ENCODE measurements around the gene OGFOD3. TPM values are rescaled to one million over a fixed set of nuclear protein-coding genes. Genes with fewer than 3 reads are reported as not detected.

Gene OGFOD3
- total and polyA plus RNA-seq, 2 donors (not counting 3 experiments of a cell fraction or from before 2014, with no cell fraction given): 31.7 to 34.8 TPM

- H3K9me1 ChIP-seq (replicated peaks; ENCODE audit: control insufficient read depth, extremely low read depth, insufficient read depth, low read length): no peaks in the 10 kb centered on the region
- H3K79me2 ChIP-seq (ENCODE audit: control insufficient read depth, insufficient read depth, low read length): no peaks in the 10 kb centered on the region
- no peak for DNase-seq (ENCODE audit: low read depth, low spot score)
- H3K9me3 ChIP-seq (replicated peaks; ENCODE audit: control insufficient read depth, insufficient read depth, low read length): no peaks in the 10 kb centered on the region
- H3K4me3 ChIP-seq (replicated peaks in 1 of 3; ENCODE audit: insufficient read depth in 1 of 3, low read depth in 1 of 3, low read length in 3 of 3): no peak overlapping the region
- no peaks in the 10 kb centered on the region for H3K36me3 ChIP-seq (ENCODE audit: control insufficient read depth in 2 of 2, extremely low read depth in 1 of 2, insufficient read depth in 2 of 2, low read length in 2 of 2)
- no peaks in the 10 kb centered on the region for H3K27me3 ChIP-seq (ENCODE audit: control insufficient read depth in 2 of 2, insufficient read depth in 2 of 2, low read length in 2 of 2)
- no TSS peak for BruUV-seq (replicated peaks)
- FAIRE-seq: no peak
- ChIA-PET POLR2A (no interaction called here), CTCF (interaction anchor here (1.0 kb wide), 1 partner anchor 9 kb away, joined by 4 read pairs; no protein-coding TSS in a partner anchor)
- dilution Hi-C loops (cut with MboI; ENCODE audit: extremely low pct_ligation_motif_present, low sequenced_read_pairs): no loop called here
- intact Hi-C loops (cut with micrococcal nuclease): no loop called here
- no peak overlapping the region for H3K27ac ChIP-seq (ENCODE audit: insufficient read depth, low read depth, low read length)
- H3K4me1 ChIP-seq (ENCODE audit: control insufficient read depth, extremely low read depth, insufficient read depth, low read length): no peaks in the 10 kb centered on the region
- H3K9ac ChIP-seq (replicated peaks; ENCODE audit: extremely low read depth, insufficient read depth, low read length): no peak overlapping the region
- no peak overlapping the region for H3K4me2 ChIP-seq (ENCODE audit: insufficient read depth, low read length)
- TF ChIP-seq JUN (IDR thresholded peaks at IDR 0.05; ENCODE audit: borderline replicate concordance, insufficient read depth, insufficient read length, low read depth) (no peak), MAX (IDR thresholded peaks at IDR 0.05; ENCODE audit: insufficient read depth, insufficient read length) (no peak), GATA2 (IDR thresholded peaks at IDR 0.05; ENCODE audit: insufficient read depth, insufficient read length, low read depth, low read length) (no peak), FOS (IDR thresholded peaks at IDR 0.05; ENCODE audit: borderline replicate concordance, insufficient read depth, low read length) (no peak), POLR2AphosphoS5 (IDR thresholded peaks at IDR 0.05; ENCODE audit: insufficient read depth, low read depth, low read length) (no peak), POLR2A (IDR thresholded peaks at IDR 0.05; ENCODE audit: low read depth, low read length) (no peak), MYC (IDR thresholded peaks at IDR 0.05; ENCODE audit: low read depth, low read length) (no peak), EZH2 (IDR thresholded peaks at IDR 0.05; ENCODE audit: borderline replicate concordance, low read depth, low read length, severe bottlenecking) (no peak)
- TF ChIP-seq, protein P1, sequence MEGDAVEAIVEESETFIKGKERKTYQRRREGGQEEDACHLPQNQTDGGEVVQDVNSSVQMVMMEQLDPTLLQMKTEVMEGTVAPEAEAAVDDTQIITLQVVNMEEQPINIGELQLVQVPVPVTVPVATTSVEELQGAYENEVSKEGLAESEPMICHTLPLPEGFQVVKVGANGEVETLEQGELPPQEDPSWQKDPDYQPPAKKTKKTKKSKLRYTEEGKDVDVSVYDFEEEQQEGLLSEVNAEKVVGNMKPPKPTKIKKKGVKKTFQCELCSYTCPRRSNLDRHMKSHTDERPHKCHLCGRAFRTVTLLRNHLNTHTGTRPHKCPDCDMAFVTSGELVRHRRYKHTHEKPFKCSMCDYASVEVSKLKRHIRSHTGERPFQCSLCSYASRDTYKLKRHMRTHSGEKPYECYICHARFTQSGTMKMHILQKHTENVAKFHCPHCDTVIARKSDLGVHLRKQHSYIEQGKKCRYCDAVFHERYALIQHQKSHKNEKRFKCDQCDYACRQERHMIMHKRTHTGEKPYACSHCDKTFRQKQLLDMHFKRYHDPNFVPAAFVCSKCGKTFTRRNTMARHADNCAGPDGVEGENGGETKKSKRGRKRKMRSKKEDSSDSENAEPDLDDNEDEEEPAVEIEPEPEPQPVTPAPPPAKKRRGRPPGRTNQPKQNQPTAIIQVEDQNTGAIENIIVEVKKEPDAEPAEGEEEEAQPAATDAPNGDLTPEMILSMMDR (IDR thresholded peaks at IDR 0.05; ENCODE audit: extremely low read depth in 1 of 2, insufficient read depth in 1 of 2, low read depth in 1 of 2, low read length in 2 of 2): no peak
- H4K20me1 ChIP-seq (replicated peaks; ENCODE audit: control insufficient read depth, extremely low read depth, insufficient read depth, low read length): no peaks in the 10 kb centered on the region
- no peak overlapping the region for H2AFZ ChIP-seq (ENCODE audit: low read depth, low read length)
These were observed 15.3 kb upstream of the OGFOD3 start for GRCh38 chr17:82433560-82434215.

Measured in endothelial cell of umbilical vein (primary cell).